Mucosa of rectum (tissue), 2 donors: Measurements from ENCODE around the gene LEMD3.
A peak's percentile ranks its signal among the peaks of the same experiment; 100 is the strongest.

Source experiments
- H3K27ac ChIP-seq, 2 donors: one replicate each; pipeline ENCODE4 v1.7.0; 2013; ENCODE audit warnings: inconsistent platforms in 2 of 2, low read depth in 2 of 2, low read length in 2 of 2
- H3K27me3 ChIP-seq, 2 donors: one replicate each; pipeline ENCODE4 v1.7.0; 2013; ENCODE audit warnings: low read length in 2 of 2; ENCODE audit not compliant: control insufficient read depth in 2 of 2, insufficient read depth in 2 of 2
- H3K36me3 ChIP-seq, 2 donors: one replicate each; pipeline ENCODE4 v1.7.0; 2013; ENCODE audit warnings: low read length in 2 of 2; ENCODE audit not compliant: control insufficient read depth in 2 of 2, insufficient read depth in 2 of 2
- H3K4me1 ChIP-seq, 2 donors: one replicate each; pipeline ENCODE4 v1.7.0; 2013; ENCODE audit warnings: low read length in 2 of 2, mild to moderate bottlenecking in 1 of 2; ENCODE audit not compliant: control insufficient read depth in 2 of 2, insufficient read depth in 2 of 2
- H3K4me3 ChIP-seq, 2 donors: one replicate each; pipeline ENCODE4 v1.7.0; 2013; ENCODE audit warnings: low read length in 2 of 2
- H3K9ac ChIP-seq, 2 donors: one replicate each; pipeline ENCODE4 v1.7.0; 2013; ENCODE audit warnings: low read length in 2 of 2, low read depth in 1 of 2, mild to moderate bottlenecking in 1 of 2
- H3K9me3 ChIP-seq, 2 donors: one replicate each; pipeline ENCODE4 v1.7.0; 2013; ENCODE audit warnings: low read length in 2 of 2; ENCODE audit not compliant: control insufficient read depth in 2 of 2
- donor health status: healthy.
- donor health status: Normal muscosa, but diverticular disease.

The LEMD3 gene

GRCh38 chr12:65139389-65139788 is 30.0 kb upstream of the LEMD3 start:
- no peak overlapping the region for H3K9ac ChIP-seq
- H3K4me3 ChIP-seq, result no peak overlapping the region
- H3K27ac ChIP-seq, result no peak overlapping the region
- no peaks in the 10 kb centered on the region for H3K36me3 ChIP-seq
- peaks cover 0 to 6% of the 10 kb centered on the region in 2 donors for H3K27me3 ChIP-seq
- no peaks in the 10 kb centered on the region for H3K4me1 ChIP-seq
- H3K9me3 ChIP-seq, result no peaks in the 10 kb centered on the region

GRCh38 chr12:65140738-65141137 is 28.6 kb upstream of the LEMD3 start:
- Histone ChIP-seq H3K9ac (no peak overlapping the region), H3K4me3 (no peak overlapping the region), H3K9me3 (no peaks in the 10 kb centered on the region), H3K27me3 (peaks cover 0 to 6% of the 10 kb centered on the region in 2 donors), H3K36me3 (no peaks in the 10 kb centered on the region), H3K27ac (no peak overlapping the region), H3K4me1 (no peaks in the 10 kb centered on the region)

- Histone ChIP-seq H3K36me3 (no peaks in the 10 kb centered on the region), H3K27ac (no peak overlapping the region), H3K27me3 (peaks cover 0 to 4% of the 10 kb centered on the region in 2 donors), H3K9me3 (no peaks in the 10 kb centered on the region), H3K4me1 (no peaks in the 10 kb centered on the region), H3K9ac (no peak overlapping the region), H3K4me3 (no peak overlapping the region)
Measured at GRCh38 chr12:65147312-65147905, 22.0 kb upstream of the LEMD3 start.

GRCh38 chr12:65152012-65152411 is 17.4 kb upstream of the LEMD3 start:
- H3K27ac ChIP-seq, result no peak overlapping the region
- H3K27me3 ChIP-seq, result no peaks in the 10 kb centered on the region
- H3K4me1 ChIP-seq, result no peaks in the 10 kb centered on the region
- H3K9me3 ChIP-seq, result no peaks in the 10 kb centered on the region
- no peaks in the 10 kb centered on the region for H3K36me3 ChIP-seq
- H3K9ac ChIP-seq, result no peak overlapping the region
- no peak overlapping the region for H3K4me3 ChIP-seq

GRCh38 chr12:65152596-65152995 is 16.8 kb upstream of the LEMD3 start:
- Histone ChIP-seq H3K9ac (no peak overlapping the region), H3K4me3 (no peak overlapping the region), H3K36me3 (no peaks in the 10 kb centered on the region), H3K27ac (no peak overlapping the region), H3K4me1 (no peaks in the 10 kb centered on the region), H3K27me3 (no peaks in the 10 kb centered on the region), H3K9me3 (no peaks in the 10 kb centered on the region)

GRCh38 chr12:65155784-65156183 is 13.6 kb upstream of the LEMD3 start:
- no peaks in the 10 kb centered on the region for H3K4me1 ChIP-seq
- H3K4me3 ChIP-seq, result no peak overlapping the region
- H3K36me3 ChIP-seq, result no peaks in the 10 kb centered on the region
- no peaks in the 10 kb centered on the region for H3K9me3 ChIP-seq
- no peak overlapping the region for H3K9ac ChIP-seq
- H3K27ac ChIP-seq, result no peak overlapping the region
- no peaks in the 10 kb centered on the region for H3K27me3 ChIP-seq

- H3K9me3 ChIP-seq, result no peaks in the 10 kb centered on the region
- H3K4me3 ChIP-seq, result peak overlapping the region in 1 of 2 donors; percentile 28
- no peaks in the 10 kb centered on the region for H3K4me1 ChIP-seq
- no peaks in the 10 kb centered on the region for H3K36me3 ChIP-seq
- no peaks in the 10 kb centered on the region for H3K27me3 ChIP-seq
- no peak overlapping the region for H3K9ac ChIP-seq
- no peak overlapping the region for H3K27ac ChIP-seq
Measured at GRCh38 chr12:65156366-65156841, 13.0 kb upstream of the LEMD3 start.

GRCh38 chr12:65157091-65157490 is 12.3 kb upstream of the LEMD3 start:
- no peaks in the 10 kb centered on the region for H3K4me1 ChIP-seq
- no peaks in the 10 kb centered on the region for H3K27me3 ChIP-seq
- no peak overlapping the region for H3K27ac ChIP-seq
- H3K9me3 ChIP-seq, result no peaks in the 10 kb centered on the region
- H3K9ac ChIP-seq, result no peak overlapping the region
- no peaks in the 10 kb centered on the region for H3K36me3 ChIP-seq
- H3K4me3 ChIP-seq, result peak overlapping the region in 1 of 2 donors; percentile 28

- Histone ChIP-seq H3K36me3 (no peaks in the 10 kb centered on the region), H3K9ac (no peak overlapping the region), H3K27me3 (no peaks in the 10 kb centered on the region), H3K4me1 (no peaks in the 10 kb centered on the region), H3K4me3 (no peak overlapping the region), H3K27ac (no peak overlapping the region), H3K9me3 (no peaks in the 10 kb centered on the region)
Measured at GRCh38 chr12:65162609-65163008, 6.8 kb upstream of the LEMD3 start.

- H3K9ac ChIP-seq, result no peak overlapping the region
- H3K4me1 ChIP-seq, result peaks cover 2 to 7% of the 10 kb centered on the region in 2 donors
- H3K27ac ChIP-seq, result no peak overlapping the region
- no peaks in the 10 kb centered on the region for H3K27me3 ChIP-seq
- no peak overlapping the region for H3K4me3 ChIP-seq
- no peaks in the 10 kb centered on the region for H3K9me3 ChIP-seq
- no peaks in the 10 kb centered on the region for H3K36me3 ChIP-seq
Measured at GRCh38 chr12:65164244-65164643, 5.1 kb upstream of the LEMD3 start.
